Keratinocyte (primary cell): ENCODE data around the gene NID2.

Experiments used
- EZH2 ChIP-seq: IDR thresholded peaks from one replicate; pipeline ENCODE4 v1.6.1; 2012; ENCODE audit warnings: inconsistent platforms, mild to moderate bottlenecking, low read length, moderate library complexity
- TF ChIP-seq, protein P1 (sequence below), 3 experiments: IDR thresholded peaks in 1 of 3; conservative IDR thresholded peaks in 1 of 3; optimal IDR thresholded peaks in 1 of 3; 2 replicates in 2 of 3; 3 replicates in 1 of 3; pipeline versions ENCODE3 to v1.5.1; 2011; ENCODE audit warnings: low read length in 3 of 3, mild to moderate bottlenecking in 3 of 3, moderate library complexity in 2 of 3, control low read depth in 1 of 3, inconsistent platforms in 1 of 3; ENCODE audit not compliant: insufficient read depth in 2 of 3; ENCODE audit errors: extremely low read depth in 1 of 3

DNA sequence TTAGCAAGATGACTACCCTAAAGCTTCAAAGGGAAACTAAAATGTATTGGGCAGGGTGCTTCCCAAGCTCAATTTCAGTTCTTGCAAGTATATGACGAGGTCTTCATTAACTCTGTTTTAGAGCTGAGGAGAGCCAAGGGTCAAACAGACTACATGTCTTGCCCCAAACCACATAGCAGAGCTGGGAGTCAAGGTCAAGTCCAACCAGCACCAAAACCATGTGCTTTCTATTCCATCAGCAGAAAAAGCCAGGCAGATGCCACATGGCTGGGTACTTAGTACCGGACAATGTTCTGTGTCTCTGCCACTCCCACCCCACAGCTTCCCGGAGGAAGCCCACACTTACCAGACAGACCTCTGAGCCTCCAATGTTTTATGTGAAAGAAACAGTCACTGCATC, 17.6 kb downstream of the NID2 start:
- TF ChIP-seq EZH2, result no peak
- TF ChIP-seq, protein P1, sequence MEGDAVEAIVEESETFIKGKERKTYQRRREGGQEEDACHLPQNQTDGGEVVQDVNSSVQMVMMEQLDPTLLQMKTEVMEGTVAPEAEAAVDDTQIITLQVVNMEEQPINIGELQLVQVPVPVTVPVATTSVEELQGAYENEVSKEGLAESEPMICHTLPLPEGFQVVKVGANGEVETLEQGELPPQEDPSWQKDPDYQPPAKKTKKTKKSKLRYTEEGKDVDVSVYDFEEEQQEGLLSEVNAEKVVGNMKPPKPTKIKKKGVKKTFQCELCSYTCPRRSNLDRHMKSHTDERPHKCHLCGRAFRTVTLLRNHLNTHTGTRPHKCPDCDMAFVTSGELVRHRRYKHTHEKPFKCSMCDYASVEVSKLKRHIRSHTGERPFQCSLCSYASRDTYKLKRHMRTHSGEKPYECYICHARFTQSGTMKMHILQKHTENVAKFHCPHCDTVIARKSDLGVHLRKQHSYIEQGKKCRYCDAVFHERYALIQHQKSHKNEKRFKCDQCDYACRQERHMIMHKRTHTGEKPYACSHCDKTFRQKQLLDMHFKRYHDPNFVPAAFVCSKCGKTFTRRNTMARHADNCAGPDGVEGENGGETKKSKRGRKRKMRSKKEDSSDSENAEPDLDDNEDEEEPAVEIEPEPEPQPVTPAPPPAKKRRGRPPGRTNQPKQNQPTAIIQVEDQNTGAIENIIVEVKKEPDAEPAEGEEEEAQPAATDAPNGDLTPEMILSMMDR (optimal IDR thresholded peaks at IDR 0.05 in 1 of 3, IDR thresholded peaks at IDR 0.05 in 1 of 3, conservative IDR thresholded peaks at IDR 0.05 in 1 of 3; ENCODE audit: extremely low read depth in 1 of 3, insufficient read depth in 2 of 3, low read length in 3 of 3), result no peak
